Parathyroid adenoma (tissue), 2 donors: ENCODE measurements around the gene SULT2B1.

Experiments
- H2AFZ ChIP-seq: fragments of 300-600 bp; sonication (generic); one replicate; pipeline ENCODE4 v1.7.0; 2017; ENCODE audit warnings: antibody characterized with exemption, mild to moderate bottlenecking
- H3K27ac ChIP-seq: fragments of 300-600 bp; sonication (generic); one replicate; pipeline ENCODE4 v1.7.0; 2017
- H3K27me3 ChIP-seq: fragments of 300-600 bp; sonication (generic); one replicate; pipeline ENCODE4 v1.7.0; 2017; ENCODE audit warnings: low read length; ENCODE audit not compliant: control insufficient read depth, insufficient read depth
- H3K36me3 ChIP-seq: fragments of 300-600 bp; sonication (generic); one replicate; pipeline ENCODE4 v1.7.0; 2017; ENCODE audit warnings: low read length; ENCODE audit not compliant: control insufficient read depth, insufficient read depth
- H3K4me1 ChIP-seq: fragments of 300-600 bp; sonication (generic); one replicate; pipeline ENCODE4 v1.7.0; 2017; ENCODE audit warnings: control low read depth
- H3K4me2 ChIP-seq: fragments of 300-600 bp; sonication (generic); one replicate; pipeline ENCODE4 v1.7.0; 2017; ENCODE audit warnings: low read length
- H3K4me3 ChIP-seq: fragments of 300-600 bp; sonication (generic); one replicate; pipeline ENCODE4 v1.7.0; 2017; ENCODE audit warnings: low read depth, low read length
- H3K79me2 ChIP-seq: fragments of 300-600 bp; sonication (generic); one replicate; pipeline ENCODE4 v1.7.0; 2017; ENCODE audit warnings: control low read depth
- H3K9ac ChIP-seq: fragments of 300-600 bp; sonication (generic); one replicate; pipeline ENCODE4 v1.7.0; 2017; ENCODE audit warnings: mild to moderate bottlenecking
- H3K9me3 ChIP-seq: fragments of 300-600 bp; sonication (generic); one replicate; pipeline ENCODE4 v1.7.0; 2017; ENCODE audit warnings: low read length; ENCODE audit not compliant: control insufficient read depth
- CTCF ChIP-seq: fragments of 300-600 bp; sonication (generic); IDR thresholded peaks from one replicate; pipeline ENCODE4 v1.7.0; 2017; ENCODE audit warnings: antibody characterized with exemption, mild to moderate bottlenecking
- donor health status: primary hyperparathyroidism.

Gene SULT2B1

DNA sequence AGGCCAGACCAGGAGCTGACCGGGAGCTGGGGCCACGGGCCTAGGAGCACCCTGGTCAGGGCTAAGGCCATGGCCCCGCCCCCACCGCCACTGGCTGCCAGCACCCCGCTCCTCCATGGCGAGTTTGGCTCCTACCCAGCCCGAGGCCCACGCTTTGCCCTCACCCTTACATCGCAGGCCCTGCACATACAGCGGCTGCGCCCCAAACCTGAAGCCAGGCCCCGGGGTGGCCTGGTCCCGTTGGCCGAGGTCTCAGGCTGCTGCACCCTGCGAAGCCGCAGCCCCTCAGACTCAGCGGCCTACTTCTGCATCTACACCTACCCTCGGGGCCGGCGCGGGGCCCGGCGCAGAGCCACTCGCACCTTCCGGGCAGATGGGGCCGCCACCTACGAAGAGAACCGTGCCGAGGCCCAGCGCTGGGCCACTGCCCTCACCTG, 73.9 kb downstream of the SULT2B1 start:
- TF ChIP-seq CTCF = no peak
- no peaks in the 10 kb centered on the region for H3K27me3 ChIP-seq
- H3K9ac ChIP-seq = no peak overlapping the region
- H3K4me3 ChIP-seq = no peak overlapping the region
- H3K27ac ChIP-seq = no peak overlapping the region
- H3K9me3 ChIP-seq = no peaks in the 10 kb centered on the region
- peaks cover 15% of the 10 kb centered on the region for H3K4me1 ChIP-seq
- H3K36me3 ChIP-seq = no peaks in the 10 kb centered on the region
- no peaks in the 10 kb centered on the region for H3K79me2 ChIP-seq
- no peak overlapping the region for H3K4me2 ChIP-seq
- H2AFZ ChIP-seq = no peak overlapping the region

- no peak overlapping the region for H3K9ac ChIP-seq
- no peak overlapping the region for H3K27ac ChIP-seq
Measured at GRCh38 chr19:48627201-48627864, 75.4 kb downstream of the SULT2B1 start.

GRCh38 chr19:48627865-48628314, 75.9 kb downstream of the SULT2B1 start:
- H3K4me2 ChIP-seq = no peak overlapping the region
- no peaks in the 10 kb centered on the region for H3K36me3 ChIP-seq
- no peaks in the 10 kb centered on the region for H3K79me2 ChIP-seq
- no peaks in the 10 kb centered on the region for H3K9me3 ChIP-seq
- no peaks in the 10 kb centered on the region for H3K27me3 ChIP-seq
- H3K27ac ChIP-seq = no peak overlapping the region
- TF ChIP-seq CTCF = no peak
- H3K9ac ChIP-seq = no peak overlapping the region
- no peak overlapping the region for H3K4me3 ChIP-seq
- peaks cover 32% of the 10 kb centered on the region for H3K4me1 ChIP-seq
- no peak overlapping the region for H2AFZ ChIP-seq

More at GRCh38 chr19:48627201-48627864, 75.4 kb downstream of the SULT2B1 start:
- Histone ChIP-seq H3K36me3 (no peaks in the 10 kb centered on the region), H3K4me3 (no peak overlapping the region), H3K79me2 (no peaks in the 10 kb centered on the region), H3K4me1 (peaks cover 26% of the 10 kb centered on the region), H3K27me3 (no peaks in the 10 kb centered on the region), H3K9me3 (no peaks in the 10 kb centered on the region), H3K4me2 (no peak overlapping the region), H2AFZ (no peak overlapping the region)
- no peak for TF ChIP-seq CTCF

GRCh38 chr19:48628486-48629296, 76.7 kb downstream of the SULT2B1 start:
- H3K9ac ChIP-seq = no peak overlapping the region
- no peak for TF ChIP-seq CTCF
- no peak overlapping the region for H3K4me3 ChIP-seq
- H3K27me3 ChIP-seq = no peaks in the 10 kb centered on the region
- H2AFZ ChIP-seq = no peak overlapping the region
- no peaks in the 10 kb centered on the region for H3K79me2 ChIP-seq
- no peaks in the 10 kb centered on the region for H3K36me3 ChIP-seq
- peaks cover 34% of the 10 kb centered on the region for H3K4me1 ChIP-seq
- no peak overlapping the region for H3K27ac ChIP-seq
- H3K9me3 ChIP-seq = no peaks in the 10 kb centered on the region
- no peak overlapping the region for H3K4me2 ChIP-seq
